IPS-NIHi7 (cell line): ENCODE measurements around the gene CA5A.
"Not testable (repeated sequence)": the region's sequence is repeated elsewhere in the genome, so short reads cannot be mapped to it uniquely, and the experiment has no call there.

Experiments
- DNase-seq: peaks from one replicate; pipeline ENCODE4 v3.0.0; 2012; ENCODE audit warnings: mixed read lengths; ENCODE audit errors: extremely low spot score

Gene CA5A

GRCh38 chr16:87936375-87937230 is at the start of gene CA5A:
Gene CA5A (minus strand): TSS chr16:87936529. CDS start chr16:87936450, 79 bp downstream.
- DNase-seq: no peak

DNA sequence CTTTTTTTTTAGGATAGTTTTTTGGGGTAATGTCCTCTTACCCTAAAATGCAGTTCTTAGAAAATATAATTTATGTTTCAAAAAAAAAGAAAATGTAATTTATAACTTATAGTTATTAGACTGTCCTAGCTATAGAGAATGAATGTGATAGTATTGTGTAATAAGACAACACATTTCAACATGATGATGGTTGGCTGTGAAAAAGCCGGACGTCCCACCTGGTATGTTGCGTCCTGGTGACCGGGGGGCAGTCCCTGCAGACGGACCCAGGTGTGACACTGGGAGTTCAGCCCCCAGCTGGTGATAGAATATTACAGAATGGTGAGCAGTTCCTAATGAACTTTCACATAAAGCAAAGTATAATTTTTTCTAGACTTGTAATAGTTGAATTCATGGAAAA is 49.2 kb upstream of the CA5A start:
- DNase-seq: not testable (repeated sequence)

DNA sequence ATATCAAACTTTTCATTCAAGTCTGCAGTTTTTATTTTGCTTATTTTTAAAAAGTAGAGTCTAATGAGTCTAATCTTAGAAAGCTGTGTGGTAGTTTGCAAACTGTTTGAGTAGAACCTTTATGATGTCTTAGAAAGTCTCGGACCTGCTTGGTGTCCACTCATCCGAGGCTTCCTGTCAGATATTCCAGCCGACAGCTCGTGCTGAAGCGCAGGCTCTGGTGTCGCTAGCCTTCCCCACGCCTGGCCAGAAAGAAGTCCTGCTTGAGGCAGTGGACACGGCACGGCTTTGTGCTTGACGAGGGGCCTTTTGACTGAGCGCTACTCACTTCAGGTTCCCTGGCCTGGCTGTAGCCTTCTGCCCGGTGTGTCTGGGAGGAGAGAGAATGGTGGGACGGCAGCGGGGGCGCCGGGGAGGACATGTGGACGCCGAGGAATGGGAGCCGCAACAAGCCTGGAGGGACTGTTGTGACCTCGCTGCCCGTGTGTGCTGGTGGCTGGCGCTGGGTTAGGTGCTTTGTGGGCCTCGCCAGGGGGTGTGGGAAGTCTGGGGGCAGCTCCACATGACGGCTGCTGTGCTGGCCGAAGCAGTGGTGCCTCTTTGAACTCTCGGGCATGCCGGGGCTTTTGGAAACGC is 48.4 kb upstream of the CA5A start:
- DNase-seq: no peak

GRCh38 chr16:87984180-87984579 is 47.9 kb upstream of the CA5A start:
- DNase-seq: not testable (repeated sequence)

- not testable (repeated sequence) for DNase-seq
Observed at GRCh38 chr16:87983737-87984097, 47.4 kb upstream of the CA5A start.

DNA sequence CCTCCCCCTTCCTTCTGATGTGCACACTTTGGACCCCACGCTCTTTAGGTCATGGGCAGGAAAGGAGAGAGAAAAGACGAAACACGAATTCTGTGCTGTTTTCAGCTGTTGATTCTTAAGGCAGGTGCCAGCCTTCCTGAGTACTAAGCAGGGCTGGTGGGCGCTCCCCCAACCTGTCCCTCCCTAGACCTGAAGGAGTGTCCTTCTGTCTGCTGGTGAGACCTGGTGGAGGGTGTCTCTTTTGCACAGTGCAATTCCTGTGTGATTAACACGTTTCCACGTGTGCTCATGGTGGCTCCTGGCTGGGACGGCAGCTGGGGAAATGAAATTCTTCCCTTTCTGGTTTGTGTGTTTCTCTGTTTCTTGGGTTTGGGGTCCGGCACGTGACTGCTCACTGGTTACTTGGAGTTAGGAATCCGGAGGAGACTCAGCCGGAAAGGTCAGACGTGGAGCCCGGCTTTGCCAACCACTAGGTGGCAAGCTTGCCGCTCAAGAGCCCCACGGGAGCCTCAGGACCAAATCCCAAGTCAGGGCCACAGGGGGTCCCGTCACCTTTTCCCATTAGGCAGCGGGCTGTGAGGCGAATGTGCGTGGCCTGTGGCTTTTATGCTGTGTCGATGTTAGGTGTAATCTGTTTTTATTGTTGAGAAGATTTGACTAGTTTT is 46.9 kb upstream of the CA5A start:
- DNase-seq: not testable (repeated sequence)

GRCh38 chr16:87982581-87983041 is 46.3 kb upstream of the CA5A start:
- DNase-seq: no peak

- not testable (repeated sequence) for DNase-seq
Observed at GRCh38 chr16:87981376-87981775, 45.0 kb upstream of the CA5A start.

GRCh38 chr16:87979911-87980630 is 43.7 kb upstream of the CA5A start:
- DNase-seq: not testable (repeated sequence)

DNA sequence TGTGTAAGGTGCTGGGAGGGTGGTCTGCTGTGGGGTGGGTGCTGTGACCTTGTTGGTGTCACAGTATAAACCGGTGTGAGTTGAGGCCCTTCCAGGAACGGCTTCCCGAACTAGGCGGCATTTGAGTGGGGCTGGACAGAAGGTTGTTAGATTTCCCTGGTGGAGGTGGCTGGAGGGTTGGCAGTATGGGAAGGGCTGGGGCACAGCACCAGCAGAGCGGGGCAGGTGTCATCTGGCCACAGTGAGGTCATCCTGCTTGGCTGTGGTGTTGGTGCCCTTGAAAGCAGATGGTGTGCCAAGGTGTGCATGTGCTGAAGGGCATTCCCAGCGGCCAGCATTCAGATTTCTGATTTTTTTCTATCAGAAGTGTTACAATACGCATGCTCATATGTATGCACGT is 43.0 kb upstream of the CA5A start:
- DNase-seq: no peak

DNA sequence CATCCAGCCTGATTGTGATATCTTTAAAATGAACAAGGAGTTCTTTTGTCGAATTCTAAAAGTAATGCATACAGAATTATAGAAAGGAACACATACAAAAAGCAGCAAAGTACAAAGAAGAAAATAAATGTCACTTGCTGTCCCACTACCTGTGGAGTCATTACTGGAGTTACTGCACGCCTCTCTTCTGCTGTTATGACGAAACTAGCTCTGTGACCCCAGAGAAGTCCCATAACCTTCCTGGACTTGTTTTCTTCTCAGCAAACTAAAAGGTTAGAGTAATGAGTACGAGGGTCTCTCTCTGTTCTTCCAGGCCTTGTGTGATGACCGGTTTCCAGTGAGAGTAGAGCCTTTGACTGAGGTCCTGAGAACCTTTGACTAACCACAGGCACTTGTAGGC is 41.8 kb upstream of the CA5A start:
- no peak for DNase-seq

GRCh38 chr16:87976665-87977064 is 40.3 kb upstream of the CA5A start:
- DNase-seq: no peak

DNA sequence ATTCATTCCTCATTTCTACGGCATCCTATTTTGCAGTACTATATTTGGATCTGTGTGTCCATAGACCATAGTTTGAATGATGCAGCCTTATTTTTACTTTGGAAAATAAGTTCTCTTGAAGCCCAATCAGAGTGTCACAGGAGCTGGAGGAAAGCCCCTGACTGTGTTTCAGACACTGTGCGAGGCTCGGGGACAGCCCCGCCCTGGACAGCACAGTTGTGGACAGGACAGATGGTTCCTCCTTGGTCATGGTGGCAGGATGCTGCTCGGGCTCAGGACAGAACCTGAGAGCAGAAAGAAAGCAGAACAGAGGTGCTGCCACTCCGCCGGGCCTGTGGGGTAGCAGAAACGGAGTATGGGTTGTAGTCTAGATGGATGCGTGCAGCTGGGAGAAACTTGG is 37.8 kb upstream of the CA5A start:
- no peak for DNase-seq

GRCh38 chr16:87973717-87974116 is 37.4 kb upstream of the CA5A start:
- no peak for DNase-seq

DNA sequence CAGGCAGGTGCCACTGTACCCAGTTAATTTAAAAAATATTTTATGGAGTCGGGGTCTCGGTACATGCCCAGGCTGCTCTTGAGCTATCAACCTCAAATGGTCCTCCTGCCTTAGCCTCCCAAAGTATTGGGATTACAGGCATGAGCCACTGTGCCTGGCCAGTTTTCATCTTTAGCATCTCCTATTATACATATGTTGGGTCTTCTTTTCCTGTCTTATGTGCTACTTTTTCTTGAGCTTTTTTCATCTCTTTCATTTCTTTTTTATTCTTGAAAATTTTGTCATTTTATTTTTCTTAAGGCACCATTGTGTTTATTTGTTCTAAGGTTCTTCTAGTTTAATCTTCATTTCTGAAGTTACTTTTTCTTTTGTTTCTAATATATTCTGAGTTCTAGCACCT is 35.6 kb upstream of the CA5A start:
- no peak for DNase-seq

DNA sequence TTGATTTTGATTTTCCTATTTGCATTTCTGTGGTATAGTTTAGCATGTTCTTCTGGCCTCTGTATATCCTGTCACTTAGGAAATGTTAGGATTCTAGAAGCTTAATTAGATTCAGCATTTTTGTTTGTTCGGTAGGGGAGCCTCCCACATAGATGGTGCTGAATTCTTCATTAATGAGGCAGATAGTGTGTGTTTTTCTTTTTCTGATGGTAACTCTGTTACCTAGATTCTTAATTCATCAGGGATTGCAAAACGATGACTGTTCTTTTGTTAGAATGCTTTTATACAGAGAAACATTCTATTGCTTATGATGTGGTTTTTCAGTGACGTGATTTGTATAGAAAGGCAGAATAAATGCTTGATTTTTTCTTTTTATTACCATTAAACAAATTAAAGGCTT is 33.9 kb upstream of the CA5A start:
- DNase-seq: no peak

GRCh38 chr16:87968541-87968940 is 32.2 kb upstream of the CA5A start:
- DNase-seq: no peak

DNA sequence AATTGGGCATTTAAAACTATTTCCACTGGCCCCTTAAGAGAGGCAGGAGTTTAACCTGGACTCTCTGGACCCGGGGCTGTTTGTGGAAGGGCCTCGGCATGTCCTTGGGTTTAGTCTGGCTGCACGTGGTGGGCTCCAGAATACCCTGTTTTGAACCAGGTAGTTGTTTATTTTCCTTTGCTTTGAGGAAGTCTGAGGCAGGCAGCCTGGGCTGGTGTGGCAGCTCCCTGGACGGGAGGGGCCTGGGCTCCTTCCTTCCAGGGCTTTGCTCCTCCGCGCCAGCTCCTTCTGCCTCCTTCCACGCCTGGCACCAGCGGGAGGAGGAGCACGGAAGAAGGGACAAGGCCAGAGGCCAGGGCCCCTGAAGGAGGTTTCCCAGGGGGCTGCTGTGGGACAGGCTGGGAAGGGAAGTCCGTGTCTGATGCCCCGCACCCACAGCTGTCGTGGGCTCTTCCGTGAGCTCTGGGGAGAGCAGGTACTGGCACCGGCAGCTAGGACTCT is 30.4 kb upstream of the CA5A start:
- DNase-seq: no peak

DNA sequence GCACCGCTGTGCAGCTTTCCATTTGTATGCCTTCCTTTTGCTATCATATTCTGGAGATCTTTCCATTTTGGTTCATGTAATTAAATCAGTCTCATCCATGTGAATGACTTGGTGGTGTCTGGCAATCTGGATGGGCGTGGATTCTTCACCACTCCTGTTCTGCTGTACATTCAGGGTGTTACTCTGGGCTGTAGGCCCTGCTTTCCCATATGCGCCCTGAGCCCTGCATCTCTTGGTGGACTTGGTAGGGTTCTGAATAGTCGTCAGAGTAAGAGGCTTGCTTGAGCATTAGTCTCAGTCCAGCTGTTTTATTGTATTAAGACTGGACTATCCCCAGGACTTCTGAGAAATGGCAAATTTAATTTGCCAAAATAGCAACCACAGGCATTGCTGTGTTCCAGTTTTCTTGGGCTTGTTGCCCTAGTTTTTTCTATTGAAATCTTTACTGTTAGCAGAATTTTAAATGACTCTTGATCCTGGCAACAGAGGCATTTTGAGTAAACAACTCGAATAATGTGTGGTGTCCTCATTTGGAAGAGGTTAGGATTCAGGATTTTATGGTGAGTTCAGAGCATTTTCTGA is 29.8 kb upstream of the CA5A start:
- no peak for DNase-seq

DNA sequence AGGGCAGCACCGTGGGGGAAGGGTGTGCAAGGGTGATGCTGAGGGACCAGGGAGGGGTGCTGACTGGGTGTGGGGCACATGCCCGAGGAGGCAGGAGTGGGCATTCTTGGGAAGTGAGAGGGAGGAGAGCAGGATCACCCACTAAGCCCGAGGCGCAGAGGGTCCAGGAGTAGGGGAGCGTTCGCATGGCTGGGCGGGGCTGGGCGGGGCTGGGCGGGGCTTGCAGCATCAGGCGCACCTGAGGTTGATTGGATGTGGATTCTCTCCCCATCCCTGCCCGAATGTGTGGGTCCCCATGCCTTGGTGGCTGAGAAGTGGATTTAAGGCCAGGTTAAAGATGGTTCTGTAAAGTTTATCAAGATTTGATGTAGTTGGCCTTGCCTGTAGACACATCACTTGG is 29.1 kb upstream of the CA5A start:
- peak; percentile 46 for DNase-seq

GRCh38 chr16:87964049-87964659 is 27.8 kb upstream of the CA5A start:
- no peak for DNase-seq
